SIG-M5 (cell line): ENCODE data around the gene ZNF827.

ENCODE experiments used
- DNase-seq: peaks from one replicate; lab custom pipeline; 2025; lab: John Stamatoyannopoulos, UW

Gene ZNF827

GRCh38 chr4:145760961-145761929 is 177.4 kb downstream of the ZNF827 start:
- no peak for DNase-seq

DNA sequence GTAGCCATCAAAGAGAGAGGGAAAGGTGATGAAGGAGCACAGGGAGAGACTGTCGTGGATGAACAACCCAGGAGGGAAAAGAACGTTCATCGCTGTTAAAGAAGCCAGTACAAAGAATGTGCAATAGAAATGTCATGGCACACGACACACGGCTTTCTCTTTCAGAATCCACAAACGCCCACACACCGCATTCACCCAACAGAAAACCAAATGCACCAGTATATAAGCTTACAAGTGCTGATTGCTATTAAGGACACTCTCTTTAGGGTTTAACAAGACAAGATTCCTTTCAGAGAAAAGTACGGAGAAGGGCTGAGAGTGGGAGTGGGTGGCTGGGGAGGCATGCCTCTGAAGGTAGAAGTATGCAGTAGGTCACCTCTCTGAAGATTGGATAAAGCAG is 178.4 kb downstream of the ZNF827 start:
- no peak for DNase-seq

DNA sequence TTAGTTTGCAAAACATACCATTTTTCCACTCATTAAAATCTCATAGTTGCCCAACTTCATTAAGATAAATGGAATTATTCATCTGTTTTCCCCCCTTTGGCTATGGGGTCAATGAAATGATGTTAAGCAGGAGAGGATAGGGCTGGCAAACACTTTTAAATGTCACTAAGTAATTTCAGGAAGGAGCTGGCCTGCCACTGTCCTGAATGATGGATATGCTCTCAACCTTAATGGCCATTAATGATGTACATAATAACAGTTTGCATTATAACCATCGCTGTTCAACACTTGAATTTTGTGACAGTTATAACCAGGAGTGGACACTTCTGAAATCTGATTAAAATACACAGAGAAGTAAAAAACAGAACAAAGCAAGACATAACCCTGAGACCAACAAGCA is 181.4 kb downstream of the ZNF827 start:
- DNase-seq: no peak

- no peak for DNase-seq
Measured at GRCh38 chr4:145756244-145756643, 182.4 kb downstream of the ZNF827 start.

- DNase-seq: no peak
Measured at GRCh38 chr4:145755802-145756201, 182.8 kb downstream of the ZNF827 start.

DNA sequence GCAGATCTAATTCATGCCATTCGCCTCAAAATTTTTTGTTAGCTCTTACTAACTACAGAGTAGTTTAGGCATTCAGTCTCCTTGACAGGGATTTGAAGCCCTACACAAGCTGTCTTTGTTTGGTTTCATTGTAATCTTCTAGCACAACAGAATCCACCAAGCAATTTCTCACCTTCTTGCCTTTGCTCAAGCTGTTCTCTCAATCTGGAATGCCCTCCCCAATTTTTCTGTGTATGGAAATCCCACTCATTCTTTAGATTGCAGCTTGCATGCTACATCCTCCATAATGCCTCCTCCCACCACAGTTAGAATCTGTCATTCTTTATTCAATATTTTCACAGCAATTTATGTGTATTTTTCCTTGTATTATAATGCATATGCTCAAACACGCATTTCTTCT is 195.0 kb downstream of the ZNF827 start:
- DNase-seq: no peak

DNA sequence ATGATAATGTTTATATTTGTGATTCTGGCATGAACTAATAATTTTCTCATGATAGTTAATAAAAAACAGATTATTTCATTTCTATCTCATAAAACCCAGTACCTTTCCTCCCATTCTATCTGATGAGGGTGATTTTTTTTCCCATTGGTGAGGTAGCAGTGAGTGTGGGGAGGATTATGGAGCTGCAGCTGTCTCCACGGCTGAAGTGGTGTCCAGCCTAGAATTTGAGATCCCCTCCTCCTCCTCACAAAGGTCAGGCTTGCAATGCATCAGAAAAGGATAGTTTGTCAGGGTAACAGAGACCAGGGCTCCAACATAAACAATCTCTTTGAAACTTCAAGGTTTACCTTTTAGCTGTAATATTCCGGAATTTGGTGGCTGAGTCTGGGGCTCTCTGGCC is 197.8 kb downstream of the ZNF827 start:
- no peak for DNase-seq

GRCh38 chr4:145739845-145740244 is 198.8 kb downstream of the ZNF827 start:
- no peak for DNase-seq

DNA sequence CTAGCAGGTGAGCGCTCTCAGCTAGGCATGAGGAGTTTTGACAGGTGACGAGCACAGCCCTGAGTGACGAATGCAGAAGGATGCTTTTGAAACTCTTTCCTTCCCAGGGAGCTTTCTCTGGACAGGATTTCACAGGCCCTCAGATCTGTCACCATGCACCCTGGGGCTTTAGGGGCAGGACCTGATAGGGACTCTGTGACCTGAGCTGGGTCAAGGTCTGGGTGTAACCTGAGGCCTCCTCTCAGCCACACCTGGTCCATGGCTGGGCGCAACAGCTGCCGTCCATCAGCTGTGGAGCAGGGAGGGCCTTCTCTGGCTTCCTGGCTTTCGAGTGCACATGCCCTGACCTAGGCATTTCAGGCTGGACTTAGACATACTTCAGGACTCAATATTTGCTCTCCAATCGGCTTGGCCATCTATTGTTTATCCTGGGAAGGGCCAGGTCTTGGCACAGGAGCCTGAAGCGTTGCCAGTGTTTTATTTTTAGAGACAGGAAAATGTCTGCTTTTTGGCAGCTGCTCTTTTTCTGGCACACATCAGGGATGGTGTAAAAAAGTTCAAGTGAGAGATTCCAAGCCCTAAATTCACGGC is 202.3 kb downstream of the ZNF827 start:
- DNase-seq: no peak

DNA sequence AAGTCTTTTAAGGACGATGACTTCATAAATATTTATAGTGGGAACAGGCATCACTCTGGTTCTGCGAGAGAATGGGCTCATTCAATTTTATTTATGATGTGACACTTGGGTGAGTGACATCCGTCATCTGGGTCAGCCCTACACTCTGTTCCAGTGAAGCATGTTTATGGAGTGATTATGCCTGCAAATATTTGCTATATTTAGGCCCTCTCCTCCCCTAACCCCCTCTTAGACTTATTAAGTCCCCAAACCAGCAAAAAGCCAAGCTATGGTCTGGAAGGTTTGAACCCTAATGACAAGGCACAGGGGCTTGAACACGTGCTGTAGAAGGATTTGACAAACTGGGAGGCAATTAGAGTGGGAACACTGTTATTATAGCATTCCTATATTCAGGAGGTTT is 202.8 kb downstream of the ZNF827 start:
- DNase-seq: no peak

DNA sequence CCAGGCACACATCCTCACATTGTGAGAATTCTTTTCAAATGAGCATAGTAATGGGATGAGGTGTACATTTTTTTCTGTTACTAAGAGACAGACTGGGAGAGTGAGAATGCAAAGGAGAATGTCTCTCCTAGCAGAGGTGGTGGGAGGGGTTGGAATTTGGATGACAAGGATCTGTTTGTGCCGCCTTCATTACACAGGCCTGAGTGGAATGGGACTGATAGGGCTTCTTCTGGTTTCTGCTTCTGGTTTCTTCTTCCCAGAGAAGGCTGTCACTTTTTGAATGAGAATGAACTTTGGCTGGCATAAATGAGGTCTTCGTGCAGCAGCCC is 203.3 kb downstream of the ZNF827 start:
- no peak for DNase-seq

DNA sequence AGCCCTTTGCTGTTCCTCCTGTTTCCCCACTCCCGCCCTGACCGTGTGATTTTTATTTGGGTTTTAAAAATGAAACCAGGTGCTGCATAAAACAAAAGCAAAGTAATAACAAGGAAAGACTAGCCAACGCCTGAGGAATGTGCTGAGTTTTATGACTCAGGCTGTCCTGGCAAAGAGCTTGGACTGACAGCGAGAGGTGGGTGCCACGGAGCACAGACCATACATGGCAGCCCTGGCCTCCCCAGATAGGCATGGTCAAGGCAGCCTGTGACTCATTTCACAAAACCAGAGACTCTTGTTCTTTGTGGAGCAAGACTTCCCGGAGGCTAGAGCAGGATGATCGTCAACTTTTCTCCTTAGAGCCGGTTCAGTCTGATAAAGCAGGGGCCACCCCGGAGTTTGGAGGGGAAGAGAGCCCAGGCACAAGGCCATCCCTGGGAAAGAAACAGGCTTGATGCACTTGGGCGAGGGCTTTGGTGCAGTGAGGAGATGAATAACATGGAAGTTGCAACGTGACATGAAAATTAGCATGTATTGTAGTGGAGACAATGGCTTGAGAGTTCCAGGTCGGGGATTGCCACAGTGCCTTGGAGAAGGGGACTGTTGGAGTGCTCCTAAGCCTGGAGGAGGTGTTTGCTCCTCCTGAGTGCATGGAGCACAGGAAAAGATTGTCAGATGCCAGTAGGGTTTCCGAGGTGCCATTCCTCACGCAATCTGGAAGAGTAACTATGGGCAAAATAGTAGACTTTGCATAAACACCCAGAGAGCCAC is 203.9 kb downstream of the ZNF827 start:
- no peak for DNase-seq

- DNase-seq: no peak
Measured at GRCh38 chr4:145734031-145734430, 204.6 kb downstream of the ZNF827 start.

DNA sequence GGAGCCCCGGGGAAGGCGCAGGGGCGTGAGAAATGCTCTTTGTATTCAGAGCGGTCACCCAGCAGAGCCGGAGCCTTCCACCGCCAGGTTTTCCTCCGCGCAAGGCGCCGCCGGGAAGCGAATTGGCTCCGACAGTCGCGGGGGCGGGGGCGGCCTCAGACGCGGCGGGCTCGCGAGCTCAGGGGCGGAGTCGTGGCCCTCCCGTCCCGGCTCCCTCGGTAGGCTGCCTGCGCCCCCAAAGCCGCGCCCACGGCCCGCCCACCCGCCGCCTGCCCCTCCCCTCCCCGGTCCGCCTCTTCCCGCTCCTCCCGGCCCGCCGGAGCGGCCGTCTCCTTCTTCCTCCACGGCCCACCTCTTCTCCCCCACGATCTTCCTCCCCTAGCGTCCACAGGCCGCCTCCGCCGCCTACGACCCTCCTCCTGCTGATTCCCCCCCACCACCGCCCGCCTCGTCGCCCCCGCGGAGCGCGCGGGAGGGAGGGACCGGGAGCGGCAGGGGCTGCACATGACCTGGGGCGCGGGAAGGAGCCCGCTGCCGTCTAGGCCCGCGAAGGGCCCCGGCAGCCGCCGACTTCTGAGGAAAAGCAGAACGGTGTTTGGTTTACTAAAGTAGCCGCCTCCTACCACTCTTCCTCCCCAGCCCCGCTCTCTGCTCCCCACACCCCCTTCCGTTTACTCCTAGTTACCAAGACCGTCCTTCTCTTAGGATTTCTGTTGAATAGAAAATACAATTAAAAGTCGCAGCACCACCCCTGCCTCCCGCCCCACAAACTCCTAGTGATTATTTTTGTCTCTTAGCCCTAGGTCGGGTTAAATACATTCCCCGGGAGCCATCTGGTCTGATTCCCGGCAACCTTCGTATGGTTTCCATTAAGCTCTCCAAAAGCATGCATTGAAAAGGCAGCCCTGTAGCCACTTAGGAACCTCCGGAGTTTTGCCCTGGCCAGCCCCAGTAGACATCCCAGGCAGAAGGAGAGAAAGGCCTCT is 205.4 kb downstream of the ZNF827 start:
- DNase-seq: no peak

DNA sequence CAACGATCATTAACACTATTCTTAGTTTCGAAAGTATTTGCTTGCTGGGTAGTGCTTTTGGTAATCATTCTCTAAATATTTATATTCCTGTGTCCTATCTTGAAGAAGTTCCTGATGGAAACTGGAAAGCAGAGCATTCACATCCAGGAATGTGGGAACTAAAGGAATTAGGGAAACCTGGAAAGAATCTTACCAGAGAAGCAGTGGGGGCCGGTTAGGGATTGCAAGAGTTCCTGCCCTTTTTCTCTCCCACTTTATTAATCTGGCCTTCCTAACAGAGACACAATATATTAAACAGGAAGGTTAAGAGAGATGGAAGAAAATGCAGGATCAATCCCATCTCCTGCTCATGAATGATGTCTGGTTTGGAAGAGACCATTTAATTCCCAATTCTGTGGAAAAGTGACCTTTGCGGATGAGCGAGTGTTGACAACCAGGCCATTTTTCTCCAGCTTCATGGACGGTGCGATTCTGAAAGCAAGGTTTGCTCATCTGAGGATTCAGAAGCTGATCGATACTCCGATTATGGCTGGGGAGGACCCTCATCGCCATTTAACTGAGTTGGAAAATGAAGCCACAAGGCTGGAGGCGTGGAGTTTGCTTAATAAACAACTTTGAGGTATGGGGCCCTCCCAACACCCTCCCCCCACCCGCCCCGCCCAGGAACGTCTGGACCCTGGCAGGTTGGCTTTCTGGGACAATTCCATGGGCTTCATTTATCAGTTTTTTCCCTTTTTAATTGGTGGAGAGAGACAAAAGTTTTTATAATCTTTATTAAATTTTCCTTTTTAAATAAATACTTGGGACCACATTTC is 206.4 kb downstream of the ZNF827 start:
- no peak for DNase-seq

DNA sequence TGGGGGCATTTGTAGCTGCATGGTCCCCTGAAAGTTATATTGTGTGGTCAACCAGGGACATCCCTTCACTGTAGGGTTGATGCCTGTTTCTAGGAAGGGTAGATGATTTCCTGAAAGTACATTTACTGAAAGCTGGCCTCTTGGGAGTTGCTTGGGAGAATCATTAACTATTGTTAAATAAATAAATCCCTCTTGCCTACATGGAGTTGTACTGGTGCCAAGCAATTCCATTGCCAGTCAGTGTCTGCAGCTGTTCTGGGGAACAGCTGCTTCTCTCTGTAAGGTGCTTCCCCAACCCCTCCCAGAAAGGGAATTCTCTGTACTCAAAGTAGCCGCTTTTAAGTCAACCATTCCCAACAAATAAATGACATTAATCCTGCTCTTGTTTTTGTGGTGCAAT is 207.6 kb downstream of the ZNF827 start:
- DNase-seq: no peak

- DNase-seq: no peak
Measured at GRCh38 chr4:145730026-145730425, 208.6 kb downstream of the ZNF827 start.

DNA sequence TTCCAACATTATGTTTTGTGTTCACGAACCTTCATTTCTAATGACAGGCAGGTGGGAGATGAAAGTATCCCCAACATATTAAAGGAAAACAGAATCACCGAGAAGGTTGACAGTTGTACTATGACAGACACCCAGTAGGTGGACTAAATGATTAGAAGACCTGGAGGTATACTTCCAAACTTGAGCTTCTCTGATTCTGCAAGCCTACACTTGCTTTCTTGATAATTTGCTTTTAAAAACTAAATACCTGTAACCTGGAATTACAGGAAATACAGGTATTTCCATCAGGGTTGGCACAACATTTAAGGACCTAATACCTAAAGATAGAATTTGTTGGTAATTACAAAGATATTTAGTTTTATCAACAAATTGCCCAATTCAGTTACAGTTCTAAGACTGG is 215.3 kb downstream of the ZNF827 start:
- no peak for DNase-seq

- no peak for DNase-seq
Measured at GRCh38 chr4:145722561-145722960, 216.1 kb downstream of the ZNF827 start.

- no peak for DNase-seq
Measured at GRCh38 chr4:145720656-145721055, 218.0 kb downstream of the ZNF827 start.
